ENCODE results near the gene GLT6D1. TPM values are rescaled to one million over a fixed set of nuclear protein-coding genes. Genes with fewer than 3 reads are reported as not detected.

GLT6D1 gene
- total RNA-seq, 4 donors from 2014 or later: not detected

GRCh38 chr9:135622415-135623020 is 16.8 kb downstream of the GLT6D1 start:
- WGBS, 2 donors: 48 to 52% methylated on average over 11 of the region's 11 CpGs
- no peak for DNase-seq (ENCODE audit: low spot score in 2 of 2)
- Histone ChIP-seq H3K27me3 (peaks cover 0 to 9% of the 10 kb centered on the region in 2 donors), H3K4me3 (no peak overlapping the region), H3K36me3 (no peaks in the 10 kb centered on the region), H3K27ac (no peak overlapping the region), H3K4me1 (no peaks in the 10 kb centered on the region), H3K9me3 (peaks cover 0 to 18% (median 0%) of the 10 kb centered on the region in 4 donors)
- no peak for TF ChIP-seq CTCF (IDR thresholded peaks at IDR 0.05)
- TF ChIP-seq EP300 (IDR thresholded peaks at IDR 0.05): no peak
- no peak for TF ChIP-seq POLR2A (IDR thresholded peaks at IDR 0.05)

GRCh38 chr9:135620558-135620957 is 18.8 kb downstream of the GLT6D1 start:
- TF ChIP-seq EP300 (IDR thresholded peaks at IDR 0.05) (no peak), CTCF (IDR thresholded peaks at IDR 0.05) (no peak), POLR2A (IDR thresholded peaks at IDR 0.05) (no peak)
- WGBS, 2 donors: 47 to 51% methylated on average over 7 of the region's 7 CpGs
- peaks cover 0 to 11% of the 10 kb centered on the region in 2 donors for H3K27me3 ChIP-seq

GRCh38 chr9:135619599-135619886 is 19.8 kb downstream of the GLT6D1 start:
- Histone ChIP-seq H3K4me1 (no peaks in the 10 kb centered on the region), H3K27ac (no peak overlapping the region), H3K27me3 (peaks cover 0 to 21% of the 10 kb centered on the region in 2 donors), H3K4me3 (no peak overlapping the region), H3K9me3 (no peaks in the 10 kb centered on the region), H3K36me3 (no peaks in the 10 kb centered on the region)
- 62 to 85% methylated on average over 3 to 10 of the region's 10 CpGs for WGBS, 2 donors
- DNase-seq (ENCODE audit: low spot score in 2 of 2): no peak
- TF ChIP-seq POLR2A (IDR thresholded peaks at IDR 0.05) (no peak), EP300 (IDR thresholded peaks at IDR 0.05) (no peak), CTCF (IDR thresholded peaks at IDR 0.05) (no peak)

More at GRCh38 chr9:135620558-135620957, 18.8 kb downstream of the GLT6D1 start:
- Histone ChIP-seq H3K36me3 (no peaks in the 10 kb centered on the region), H3K27ac (no peak overlapping the region), H3K9me3 (no peaks in the 10 kb centered on the region), H3K4me1 (no peaks in the 10 kb centered on the region), H3K4me3 (no peak overlapping the region)
- no peak for DNase-seq (ENCODE audit: low spot score in 2 of 2)

- DNase-seq (ENCODE audit: low spot score in 2 of 2): no peak
- Histone ChIP-seq H3K9me3 (no peaks in the 10 kb centered on the region), H3K27ac (no peak overlapping the region), H3K27me3 (peaks cover 0 to 26% of the 10 kb centered on the region in 2 donors), H3K4me3 (no peak overlapping the region), H3K4me1 (no peaks in the 10 kb centered on the region), H3K36me3 (no peaks in the 10 kb centered on the region)
- WGBS, 2 donors: 63 to 79% methylated on average over 3 to 5 of the region's 8 CpGs
- TF ChIP-seq CTCF (IDR thresholded peaks at IDR 0.05): no peak
- TF ChIP-seq EP300 (IDR thresholded peaks at IDR 0.05): no peak
- no peak for TF ChIP-seq POLR2A (IDR thresholded peaks at IDR 0.05)
Measured at GRCh38 chr9:135618866-135619598, 20.3 kb downstream of the GLT6D1 start.

GRCh38 chr9:135617991-135618411 is 21.3 kb downstream of the GLT6D1 start:
- Histone ChIP-seq H3K36me3 (no peaks in the 10 kb centered on the region), H3K27me3 (peaks cover 0 to 31% of the 10 kb centered on the region in 2 donors), H3K4me1 (no peaks in the 10 kb centered on the region), H3K27ac (no peak overlapping the region), H3K4me3 (no peak overlapping the region), H3K9me3 (no peaks in the 10 kb centered on the region)
- DNase-seq (ENCODE audit: low spot score in 2 of 2): no peak
- TF ChIP-seq CTCF (IDR thresholded peaks at IDR 0.05): no peak
- TF ChIP-seq POLR2A (IDR thresholded peaks at IDR 0.05): no peak
- no peak for TF ChIP-seq EP300 (IDR thresholded peaks at IDR 0.05)
- WGBS, 2 donors: 79 to 81% methylated on average over 7 to 9 of the region's 13 CpGs
